Stimulated activated CD4-positive, alpha-beta T cell treated with anti-CD3 and anti-CD28 coated beads, Interleukin-2, amount 100 ng/mL, for 24 hours (primary cell): ENCODE measurements around the gene ZNF273.

Source experiments
- DNase-seq, 2 donors: peaks; one replicate each; pipeline ENCODE4 v3.0.0-alpha.2; 2020

ZNF273 gene

GRCh38 chr7:64877714-64878610, 25.1 kb upstream of the ZNF273 start:
- peak in 1 of 2 donors; percentile 9 for DNase-seq

GRCh38 chr7:64878684-64879083, 24.4 kb upstream of the ZNF273 start:
- no peak for DNase-seq

GRCh38 chr7:64879086-64879730, 23.9 kb upstream of the ZNF273 start:
- no peak for DNase-seq

- DNase-seq = peak in 1 of 2 donors; percentile 3
Measured at GRCh38 chr7:64879800-64880199, 23.3 kb upstream of the ZNF273 start.

GRCh38 chr7:64880322-64881297, 22.5 kb upstream of the ZNF273 start:
- peak in 1 of 2 donors; percentile 8 for DNase-seq

- DNase-seq = no peak
Measured at GRCh38 chr7:64881461-64882287, 21.4 kb upstream of the ZNF273 start.

GRCh38 chr7:64882341-64883112, 20.5 kb upstream of the ZNF273 start:
- peak in 1 of 2 donors; percentile 53 for DNase-seq

- DNase-seq = no peak
Measured at GRCh38 chr7:64883113-64883905, 19.8 kb upstream of the ZNF273 start.

- DNase-seq = peak in 1 of 2 donors; percentile 4
Measured at GRCh38 chr7:64884085-64884912, 18.8 kb upstream of the ZNF273 start.

- DNase-seq = no peak
Measured at GRCh38 chr7:64884913-64885370, 18.1 kb upstream of the ZNF273 start.

GRCh38 chr7:64885520-64886240, 17.4 kb upstream of the ZNF273 start:
- DNase-seq = peak in 1 of 2 donors; percentile 13

- peak in 1 of 2 donors; percentile 2 for DNase-seq
Measured at GRCh38 chr7:64886956-64887545, 16.0 kb upstream of the ZNF273 start.

- DNase-seq = peak; percentile 46 to 59
Measured at GRCh38 chr7:64887756-64888508, 15.1 kb upstream of the ZNF273 start.

GRCh38 chr7:64888561-64888900, 14.5 kb upstream of the ZNF273 start:
- DNase-seq = peak; percentile 17 to 22

GRCh38 chr7:64888901-64889685, 14.0 kb upstream of the ZNF273 start:
- DNase-seq = peak in 1 of 2 donors; percentile 42

GRCh38 chr7:64889686-64890162, 13.3 kb upstream of the ZNF273 start:
- DNase-seq = no peak
